GM18861 (cell line): Measurements from ENCODE around the gene CHAF1A.

ENCODE experiments used
- ATAC-seq: cut with Tn5 transposase; IDR thresholded peaks from one replicate; pipeline ENCODE4 v1.9.1; 2021; ENCODE audit not compliant: unreplicated experiment

Gene CHAF1A

DNA sequence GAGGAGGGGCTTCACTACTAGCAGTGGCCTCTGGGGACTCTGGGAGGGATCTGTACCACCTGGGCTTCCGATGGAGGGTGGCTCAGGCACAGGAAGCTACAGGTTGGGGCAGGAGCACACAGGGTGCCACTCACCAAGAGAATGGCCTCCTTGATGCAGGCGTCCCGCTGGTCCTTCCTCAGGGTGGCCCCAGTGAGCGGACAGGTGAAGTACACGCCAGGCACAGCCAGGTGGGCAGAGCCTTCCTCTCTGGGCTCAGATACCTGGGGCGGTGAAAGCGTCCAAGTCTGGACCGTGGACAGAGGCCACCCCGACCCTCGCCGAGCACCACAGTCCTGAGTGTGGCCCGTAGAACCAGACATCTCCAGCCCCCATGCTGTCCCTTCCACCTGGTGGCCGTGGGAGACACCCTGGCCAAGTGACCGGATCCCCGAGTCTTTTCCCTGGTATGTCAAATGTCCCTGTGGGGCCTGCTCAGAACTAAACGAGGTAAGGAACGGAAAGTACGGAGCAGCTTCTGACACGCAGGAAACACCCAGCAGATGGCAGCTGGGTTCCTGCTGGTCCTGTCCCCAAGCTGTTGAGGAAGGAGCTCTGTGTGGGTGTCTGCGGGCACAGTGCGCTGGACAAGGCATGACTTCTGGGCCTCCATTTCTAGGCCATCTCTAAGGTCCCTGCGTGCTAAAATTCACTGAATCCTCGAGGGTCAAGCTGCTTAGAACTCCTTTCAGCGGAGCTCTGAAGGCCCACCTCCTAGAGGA, 50.0 kb downstream of the CHAF1A start:
- no peak for ATAC-seq

GRCh38 chr19:4453232-4454179, 51.1 kb downstream of the CHAF1A start:
- ATAC-seq = no peak

GRCh38 chr19:4454747-4455718, 52.6 kb downstream of the CHAF1A start:
- no peak for ATAC-seq

- ATAC-seq = no peak
Observed at GRCh38 chr19:4455719-4456475, 53.5 kb downstream of the CHAF1A start.

DNA sequence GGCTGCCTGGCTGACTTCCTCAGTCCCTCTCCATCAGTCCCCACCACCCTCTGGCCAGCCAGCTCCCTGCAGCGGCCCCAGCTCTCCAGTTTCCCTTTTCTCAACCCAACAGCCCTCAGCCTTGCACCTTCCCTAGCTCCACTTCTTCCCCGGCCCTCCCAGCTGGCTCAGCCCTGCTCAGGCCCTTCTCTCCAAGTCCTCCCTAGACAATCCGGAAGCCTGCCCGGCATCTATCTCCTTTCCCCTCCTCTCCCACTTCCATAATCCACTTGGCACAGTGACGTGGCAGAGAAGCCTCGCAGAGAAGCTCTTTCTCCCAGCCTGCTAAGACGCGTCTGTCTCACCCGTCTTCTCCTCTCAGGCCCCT, 54.0 kb downstream of the CHAF1A start:
- no peak for ATAC-seq

DNA sequence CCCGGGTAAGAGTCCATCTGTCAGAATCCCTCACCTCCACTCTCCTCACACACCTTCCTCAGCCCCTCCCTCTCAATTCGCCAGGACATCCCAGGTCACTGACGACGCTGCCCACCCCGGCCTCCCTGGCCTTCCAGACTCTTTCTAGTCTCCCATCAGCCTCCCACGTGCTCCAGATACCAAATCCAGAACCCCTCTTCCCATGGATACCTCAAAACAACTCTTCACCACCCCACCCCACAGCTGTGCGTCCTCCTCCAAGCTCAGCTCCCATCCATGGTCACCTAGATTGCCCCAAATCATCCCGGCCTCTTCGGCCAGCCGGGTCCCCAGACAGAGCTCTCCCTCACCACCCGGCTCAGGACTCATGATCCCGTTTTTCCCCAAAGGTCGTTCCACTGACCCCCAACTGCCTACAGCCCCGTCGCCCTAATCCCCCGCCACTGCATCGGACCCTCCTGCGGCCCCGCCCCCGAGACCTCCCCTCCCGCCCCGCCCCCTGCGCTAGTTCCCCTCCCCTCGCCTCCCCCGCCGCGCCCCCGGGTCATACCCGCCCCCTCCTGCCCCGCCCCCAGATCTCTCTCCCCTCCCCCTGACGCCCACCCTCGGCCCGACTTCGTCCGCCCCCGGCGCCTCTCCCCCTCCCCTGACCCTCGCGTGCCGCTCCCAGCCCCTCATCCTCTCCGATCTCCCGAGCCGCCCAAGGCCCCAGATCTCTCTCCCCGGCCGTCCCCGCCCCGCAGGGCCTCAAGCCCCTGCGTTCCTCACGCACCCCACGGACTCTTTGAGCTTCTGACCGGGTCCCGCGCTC, 54.6 kb downstream of the CHAF1A start:
- ATAC-seq = no peak

GRCh38 chr19:4457654-4458395, 55.4 kb downstream of the CHAF1A start, which contains the start of gene UBXN6:
UBXN6 (minus strand) TSS chr19:4457794; CDS start chr19:4457697, 97 bp downstream.
- peak; percentile 93 for ATAC-seq

GRCh38 chr19:4464815-4465581, 62.6 kb downstream of the CHAF1A start:
- no peak for ATAC-seq

DNA sequence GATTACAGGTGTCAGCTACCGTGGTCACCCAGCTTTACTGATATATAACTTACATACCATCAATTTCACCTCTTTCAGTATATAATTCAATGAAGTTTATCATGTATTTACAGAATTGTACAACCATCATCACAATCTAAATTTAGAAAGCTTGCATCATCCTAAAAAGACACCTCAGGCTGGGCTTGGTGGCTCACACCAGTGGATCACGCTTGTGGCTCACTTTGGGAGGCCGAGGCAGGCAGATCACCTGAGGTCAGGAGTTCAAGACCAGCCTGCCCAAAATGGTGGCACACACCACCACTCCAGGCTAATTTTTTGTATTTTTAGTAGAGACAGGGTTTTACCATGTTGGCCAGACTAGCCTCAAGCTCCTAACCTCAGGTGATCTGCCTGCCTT, 65.4 kb downstream of the CHAF1A start:
- no peak for ATAC-seq

GRCh38 chr19:4471403-4472173, 69.1 kb downstream of the CHAF1A start:
- ATAC-seq = peak; percentile 84

- ATAC-seq = no peak
Observed at GRCh38 chr19:4472174-4472974, 69.9 kb downstream of the CHAF1A start, which contains the start of gene HDGFL2. HDGFL2 (plus strand) TSS chr19:4472297; CDS start chr19:4472351, 54 bp downstream.

DNA sequence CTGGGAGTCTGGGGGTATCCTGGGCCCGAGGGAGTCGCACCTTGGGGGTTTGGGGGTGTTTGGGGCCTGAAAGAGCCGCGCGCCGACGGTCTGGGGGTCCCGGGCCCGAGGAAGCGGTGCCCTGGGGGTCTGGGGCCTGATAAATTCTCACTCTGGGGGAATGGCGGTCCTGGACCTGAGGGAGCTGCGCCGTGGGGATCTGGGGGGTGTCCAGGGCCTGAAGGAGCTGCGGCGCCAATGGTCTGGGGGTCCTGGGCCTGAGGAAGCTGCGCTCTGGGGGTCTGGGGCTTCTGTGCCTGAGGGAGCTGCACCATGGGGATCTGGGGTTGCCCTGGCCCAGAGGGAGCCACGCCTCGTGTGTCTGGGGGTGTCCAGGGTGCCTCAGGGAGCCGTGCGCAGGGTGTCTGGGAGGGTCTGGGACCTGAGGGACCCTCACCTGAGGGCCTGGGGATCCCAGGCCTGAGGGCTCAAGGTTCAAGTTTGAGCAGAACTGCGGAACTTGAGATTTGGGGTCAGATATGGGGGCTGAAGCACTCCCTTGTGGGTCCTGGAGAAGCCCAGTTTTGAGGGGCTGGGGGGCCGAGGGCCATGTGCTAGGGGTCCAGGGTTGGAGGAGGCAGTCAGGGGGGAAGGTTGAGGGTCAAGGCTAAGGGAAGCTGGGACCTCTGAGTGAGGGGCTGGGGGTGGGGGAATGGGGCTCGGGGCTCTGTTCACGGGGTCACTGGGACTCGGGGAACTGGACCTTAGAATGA, 70.7 kb downstream of the CHAF1A start:
- no peak for ATAC-seq

- ATAC-seq = no peak
Observed at GRCh38 chr19:4473763-4474513, 71.5 kb downstream of the CHAF1A start.

GRCh38 chr19:4474514-4475022, 72.1 kb downstream of the CHAF1A start:
- no peak for ATAC-seq
